ENCODE results near the gene RAP2A.

Gene RAP2A

DNA sequence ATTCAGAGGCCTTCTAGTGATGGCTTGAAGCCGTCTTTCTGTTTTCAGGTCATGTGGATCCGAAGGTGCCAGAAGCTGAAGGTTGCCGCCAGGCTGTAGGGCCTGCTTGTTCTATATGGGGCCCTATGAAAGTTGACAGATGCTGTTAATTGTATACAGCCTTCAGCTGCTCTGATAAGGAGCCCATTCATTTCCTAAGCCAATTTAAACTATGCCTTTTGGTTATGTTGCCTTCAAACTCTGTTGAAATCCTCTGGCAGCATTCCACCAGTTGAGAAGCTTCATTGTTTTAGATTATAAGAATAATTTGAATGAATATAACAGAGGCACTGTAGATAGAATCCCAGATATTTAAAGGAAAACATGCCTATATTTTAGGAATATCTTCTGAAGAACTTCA is 34.4 kb downstream of the RAP2A start:
- H3K9me2 ChIP-seq (ENCODE audit: low read depth, low read length) = no peaks in the 10 kb centered on the region
- H3K27me3 ChIP-seq (ENCODE audit: insufficient read depth, low read length) = no peaks in the 10 kb centered on the region
- no peak overlapping the region for H3K4me2 ChIP-seq (ENCODE audit: low read length)
- no peak overlapping the region for H3K9ac ChIP-seq (ENCODE audit: low read length)
- no peaks in the 10 kb centered on the region for H3F3A ChIP-seq (ENCODE audit: insufficient read depth, low read length)
- H4K20me1 ChIP-seq (ENCODE audit: insufficient read depth, low read length) = no peaks in the 10 kb centered on the region
- no peaks in the 10 kb centered on the region for H3K4me1 ChIP-seq (ENCODE audit: insufficient read depth, low read length, severe bottlenecking)
- no peak overlapping the region for H3K27ac ChIP-seq (ENCODE audit: low read depth, low read length, poor library complexity, severe bottlenecking)
- no peaks in the 10 kb centered on the region for H3K9me3 ChIP-seq (ENCODE audit: low read length)
- no peak overlapping the region for H3K4me3 ChIP-seq (ENCODE audit: low read depth, low read length, poor library complexity, severe bottlenecking)
- TF ChIP-seq EZH2 (IDR thresholded peaks at IDR 0.05; ENCODE audit: borderline replicate concordance, low read length) = no peak
- TF ChIP-seq, protein P1, sequence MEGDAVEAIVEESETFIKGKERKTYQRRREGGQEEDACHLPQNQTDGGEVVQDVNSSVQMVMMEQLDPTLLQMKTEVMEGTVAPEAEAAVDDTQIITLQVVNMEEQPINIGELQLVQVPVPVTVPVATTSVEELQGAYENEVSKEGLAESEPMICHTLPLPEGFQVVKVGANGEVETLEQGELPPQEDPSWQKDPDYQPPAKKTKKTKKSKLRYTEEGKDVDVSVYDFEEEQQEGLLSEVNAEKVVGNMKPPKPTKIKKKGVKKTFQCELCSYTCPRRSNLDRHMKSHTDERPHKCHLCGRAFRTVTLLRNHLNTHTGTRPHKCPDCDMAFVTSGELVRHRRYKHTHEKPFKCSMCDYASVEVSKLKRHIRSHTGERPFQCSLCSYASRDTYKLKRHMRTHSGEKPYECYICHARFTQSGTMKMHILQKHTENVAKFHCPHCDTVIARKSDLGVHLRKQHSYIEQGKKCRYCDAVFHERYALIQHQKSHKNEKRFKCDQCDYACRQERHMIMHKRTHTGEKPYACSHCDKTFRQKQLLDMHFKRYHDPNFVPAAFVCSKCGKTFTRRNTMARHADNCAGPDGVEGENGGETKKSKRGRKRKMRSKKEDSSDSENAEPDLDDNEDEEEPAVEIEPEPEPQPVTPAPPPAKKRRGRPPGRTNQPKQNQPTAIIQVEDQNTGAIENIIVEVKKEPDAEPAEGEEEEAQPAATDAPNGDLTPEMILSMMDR (IDR thresholded peaks at IDR 0.05; ENCODE audit: low read length) = no peak
- no peaks in the 10 kb centered on the region for H3K79me2 ChIP-seq (ENCODE audit: insufficient read depth, low read length)
- H3K36me3 ChIP-seq (ENCODE audit: insufficient read depth, low read length) = peaks cover 13% of the 10 kb centered on the region; the same call in 1 of the 2 replicates
- H2AFZ ChIP-seq (ENCODE audit: low read length) = no peak overlapping the region

DNA sequence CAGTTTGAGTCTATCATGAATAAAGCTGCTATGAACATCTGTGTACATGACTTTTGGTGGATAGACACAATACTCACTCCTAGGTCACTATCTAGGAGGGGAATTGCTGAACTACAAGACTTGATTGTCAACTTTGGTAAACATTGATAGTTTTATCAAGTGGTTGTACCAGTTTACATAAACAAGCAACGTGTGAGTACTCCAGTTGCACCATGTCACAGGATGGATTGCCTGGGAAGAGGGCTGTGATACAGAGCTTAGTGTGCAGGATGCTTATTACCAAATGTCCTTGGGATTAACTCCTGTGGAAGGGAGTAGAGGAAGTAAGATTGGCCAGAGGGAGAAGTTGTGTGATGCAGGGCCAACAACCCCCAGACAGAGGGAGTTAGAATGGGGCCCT is 37.7 kb downstream of the RAP2A start:
- Histone ChIP-seq H3K27ac (ENCODE audit: low read depth, low read length, poor library complexity, severe bottlenecking) (no peak overlapping the region), H3K9me2 (ENCODE audit: low read depth, low read length) (no peaks in the 10 kb centered on the region), H3K79me2 (ENCODE audit: insufficient read depth, low read length) (no peaks in the 10 kb centered on the region), H2AFZ (ENCODE audit: low read length) (no peak overlapping the region), H3K4me3 (ENCODE audit: low read depth, low read length, poor library complexity, severe bottlenecking) (no peak overlapping the region), H3K4me1 (ENCODE audit: insufficient read depth, low read length, severe bottlenecking) (no peaks in the 10 kb centered on the region), H3F3A (ENCODE audit: insufficient read depth, low read length) (no peaks in the 10 kb centered on the region), H3K36me3 (ENCODE audit: insufficient read depth, low read length) (no peaks in the 10 kb centered on the region), H3K4me2 (ENCODE audit: low read length) (no peak overlapping the region), H3K9ac (ENCODE audit: low read length) (no peak overlapping the region), H3K27me3 (ENCODE audit: insufficient read depth, low read length) (no peaks in the 10 kb centered on the region; the same call in 1 of the 2 replicates), H4K20me1 (ENCODE audit: insufficient read depth, low read length) (no peaks in the 10 kb centered on the region), H3K9me3 (ENCODE audit: low read length) (no peaks in the 10 kb centered on the region)
- TF ChIP-seq, protein P1 (IDR thresholded peaks at IDR 0.05; ENCODE audit: low read length) = no peak
- no peak for TF ChIP-seq EZH2 (IDR thresholded peaks at IDR 0.05; ENCODE audit: borderline replicate concordance, low read length)

GRCh38 chr13:97474349-97474980 is 40.5 kb downstream of the RAP2A start:
- H3F3A ChIP-seq (ENCODE audit: insufficient read depth, low read length) = no peaks in the 10 kb centered on the region
- H3K27ac ChIP-seq (ENCODE audit: low read depth, low read length, poor library complexity, severe bottlenecking) = no peak overlapping the region
- no peaks in the 10 kb centered on the region for H3K9me2 ChIP-seq (ENCODE audit: low read depth, low read length)
- no peak overlapping the region for H3K4me3 ChIP-seq (ENCODE audit: low read depth, low read length, poor library complexity, severe bottlenecking)
- no peaks in the 10 kb centered on the region; the same call in 1 of the 2 replicates for H3K27me3 ChIP-seq (ENCODE audit: insufficient read depth, low read length)
- no peak overlapping the region for H2AFZ ChIP-seq (ENCODE audit: low read length)
- no peaks in the 10 kb centered on the region for H3K36me3 ChIP-seq (ENCODE audit: insufficient read depth, low read length)
- TF ChIP-seq EZH2 (IDR thresholded peaks at IDR 0.05; ENCODE audit: borderline replicate concordance, low read length) = no peak
- TF ChIP-seq, protein P1 (IDR thresholded peaks at IDR 0.05; ENCODE audit: low read length) = no peak
- H3K4me1 ChIP-seq (ENCODE audit: insufficient read depth, low read length, severe bottlenecking) = no peaks in the 10 kb centered on the region
- H3K79me2 ChIP-seq (ENCODE audit: insufficient read depth, low read length) = no peaks in the 10 kb centered on the region
- no peaks in the 10 kb centered on the region for H3K9me3 ChIP-seq (ENCODE audit: low read length)
- H3K4me2 ChIP-seq (ENCODE audit: low read length) = no peak overlapping the region
- no peak overlapping the region for H3K9ac ChIP-seq (ENCODE audit: low read length)
- no peaks in the 10 kb centered on the region for H4K20me1 ChIP-seq (ENCODE audit: insufficient read depth, low read length)
